ENCODE measurements around the gene USP15. TPM values are rescaled to one million over a fixed set of nuclear protein-coding genes. Genes with fewer than 3 reads are reported as not detected.

Gene USP15
- polyA plus RNA-seq, 1 experiment = 21.9 TPM

- DNase-seq (ENCODE audit: low read depth) = no peak
- CTCF ChIA-PET = interaction anchor here (0.9 kb wide), 1 partner anchor 22 kb away, joined by 6 read pairs; no protein-coding TSS in a partner anchor
- TF ChIP-seq CTCF (IDR thresholded peaks at IDR 0.05; ENCODE audit: insufficient read depth, low read depth, low read length) = no peak
- Histone ChIP-seq H3K4me3 (ENCODE audit: low read depth, low read length) (no peak overlapping the region), H3K36me3 (ENCODE audit: control insufficient read depth, insufficient read depth, low read length) (no peaks in the 10 kb centered on the region), H3K27me3 (ENCODE audit: control insufficient read depth, insufficient read depth, low read length) (no peaks in the 10 kb centered on the region)
- POLR2A ChIA-PET = no interaction called here
Measured at GRCh38 chr12:62232143-62232729, 28.0 kb upstream of the USP15 start.

- DNase-seq (ENCODE audit: low read depth) = no peak
- H3K27me3 ChIP-seq (ENCODE audit: control insufficient read depth, insufficient read depth, low read length) = no peaks in the 10 kb centered on the region
- H3K4me3 ChIP-seq (ENCODE audit: low read depth, low read length) = no peak overlapping the region
- no peak for TF ChIP-seq CTCF (IDR thresholded peaks at IDR 0.05; ENCODE audit: insufficient read depth, low read depth, low read length)
- CTCF ChIA-PET = interaction anchor here (0.6 kb wide), 1 partner anchor 259 kb away, joined by 3 read pairs; no protein-coding TSS in a partner anchor
- H3K36me3 ChIP-seq (ENCODE audit: control insufficient read depth, insufficient read depth, low read length) = no peaks in the 10 kb centered on the region
- POLR2A ChIA-PET = no interaction called here
Measured at GRCh38 chr12:62233805-62234204, 26.4 kb upstream of the USP15 start.

DNA sequence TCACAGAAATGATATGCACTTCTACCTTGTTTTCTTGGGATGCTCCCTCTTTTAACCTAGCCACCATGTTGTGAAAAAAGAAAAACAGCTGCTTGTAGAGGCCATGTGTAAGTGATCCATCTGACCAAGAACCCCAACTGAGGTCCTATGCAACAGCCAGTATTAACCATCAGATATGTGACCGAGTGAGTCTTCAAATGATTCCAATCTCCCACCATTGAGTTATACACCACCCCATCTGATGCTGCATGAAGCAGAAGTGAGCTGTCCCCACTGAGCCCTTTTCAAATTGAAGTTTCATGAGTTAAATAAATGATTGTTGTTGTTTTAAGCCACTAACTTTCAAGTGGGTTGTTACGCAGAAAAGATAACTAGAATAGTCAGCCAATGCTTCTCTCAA lies 20.6 kb upstream of the USP15 start:
- CTCF ChIA-PET = no interaction called here
- POLR2A ChIA-PET = no interaction called here
- no peak for TF ChIP-seq CTCF (IDR thresholded peaks at IDR 0.05; ENCODE audit: insufficient read depth, low read depth, low read length)
- DNase-seq (ENCODE audit: low read depth) = no peak
- H3K4me3 ChIP-seq (ENCODE audit: low read depth, low read length) = no peak overlapping the region
- no peaks in the 10 kb centered on the region for H3K36me3 ChIP-seq (ENCODE audit: control insufficient read depth, insufficient read depth, low read length)
- H3K27me3 ChIP-seq (ENCODE audit: control insufficient read depth, insufficient read depth, low read length) = no peaks in the 10 kb centered on the region

DNA sequence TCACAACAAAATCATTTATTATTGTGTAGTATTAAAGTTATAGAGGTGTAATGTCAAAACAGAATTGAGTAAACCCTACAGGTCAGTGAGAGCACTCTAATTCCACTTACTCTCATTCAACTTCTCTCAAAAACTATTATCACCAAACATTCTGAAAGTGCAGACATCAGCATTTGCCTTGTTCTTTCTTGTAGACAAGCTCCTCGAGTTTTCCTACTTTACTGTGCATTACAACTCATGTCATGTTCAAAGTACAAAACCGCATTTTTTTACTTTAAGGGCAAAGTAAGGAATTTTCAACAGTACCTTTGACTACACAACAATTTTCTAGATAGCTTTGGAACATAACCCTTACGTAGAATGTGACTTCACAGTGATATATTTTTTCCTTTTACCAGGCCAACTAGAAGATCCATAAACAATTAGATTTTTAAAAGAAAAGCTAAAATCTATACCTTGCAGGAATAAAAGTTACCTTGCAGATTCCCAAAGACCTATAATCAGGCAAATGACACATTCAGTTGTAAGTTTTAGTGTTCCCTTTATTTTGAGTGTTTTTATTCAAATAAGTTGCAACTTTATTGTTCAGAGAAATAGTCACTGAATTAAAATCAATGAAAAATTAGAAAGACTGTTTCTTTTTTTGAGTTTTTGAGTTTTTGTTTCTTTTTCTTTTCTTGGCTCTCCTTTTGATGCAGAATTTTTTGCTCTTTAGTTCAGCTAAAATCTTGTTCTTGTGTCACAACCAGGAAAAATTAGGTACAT lies 12.7 kb upstream of the USP15 start:
- Histone ChIP-seq H3K27me3 (ENCODE audit: control insufficient read depth, insufficient read depth, low read length) (no peaks in the 10 kb centered on the region), H3K36me3 (ENCODE audit: control insufficient read depth, insufficient read depth, low read length) (no peaks in the 10 kb centered on the region), H3K4me3 (ENCODE audit: low read depth, low read length) (no peak overlapping the region)
- DNase-seq (ENCODE audit: low read depth) = no peak
- no peak for TF ChIP-seq CTCF (IDR thresholded peaks at IDR 0.05; ENCODE audit: insufficient read depth, low read depth, low read length)
- ChIA-PET POLR2A (no interaction called here), CTCF (interaction anchor here (1.0 to 1.7 kb wide), 3 partner anchors 9 to 37 kb away, joined by 3 to 4 read pairs (median 3); no protein-coding TSS in a partner anchor)

- POLR2A ChIA-PET = no interaction called here
- no peak for TF ChIP-seq CTCF (IDR thresholded peaks at IDR 0.05; ENCODE audit: insufficient read depth, low read depth, low read length)
- peak; percentile 17 for DNase-seq (ENCODE audit: low read depth)
- CTCF ChIA-PET = no interaction called here
- Histone ChIP-seq H3K27me3 (ENCODE audit: control insufficient read depth, insufficient read depth, low read length) (no peaks in the 10 kb centered on the region), H3K36me3 (ENCODE audit: control insufficient read depth, insufficient read depth, low read length) (no peaks in the 10 kb centered on the region), H3K4me3 (ENCODE audit: low read depth, low read length) (no peak overlapping the region)
Measured at GRCh38 chr12:62248873-62249272, 11.3 kb upstream of the USP15 start.
